A673 (cell line): ENCODE data around the gene U2SURP. TPM values are rescaled to one million over a fixed set of nuclear protein-coding genes. Genes with fewer than 3 reads are reported as not detected.
"Not testable (repeated sequence)": the region's sequence is repeated elsewhere in the genome, so short reads cannot be mapped to it uniquely, and the experiment has no call there.

Experiments
- BruUV-seq: library from RNA; stranded (reverse); fragments of 400-500 nt; replicated peaks from 2 replicates; lab custom pipeline; 2021; lab: Mats Ljungman, UMichigan
- CTCF ChIA-PET: fragments of 300-600 bp; sonication (Branson Sonifier 250); formaldehyde crosslinking; loops from one replicate; lab custom pipeline; 2022; ENCODE audit warnings: antibody characterized with exemption; lab: Charles Lee
- POLR2A ChIA-PET: fragments of 300-600 bp; sonication (Branson Sonifier 250); formaldehyde crosslinking; loops from one replicate; lab custom pipeline; 2022; ENCODE audit warnings: antibody characterized with exemption; ENCODE audit not compliant: low non-redundant PET; lab: Charles Lee
- DNase-seq: peaks from one replicate; pipeline ENCODE4 v3.0.0-alpha.2; 2015; ENCODE audit warnings: low spot score
- H3K27ac ChIP-seq: fragments of 200-600 bp; sonication (generic); 2 replicates; pipeline ENCODE4 v1.5.1; 2016; ENCODE audit warnings: mixed run types, low read depth, mild to moderate bottlenecking, mixed read lengths, antibody characterized with exemption, low read length; ENCODE audit not compliant: poor library complexity, severe bottlenecking
- H3K27me3 ChIP-seq: fragments of 200-600 bp; sonication (generic); replicated peaks from 2 replicates; pipeline ENCODE4 v1.6.1; 2017; ENCODE audit warnings: mixed run types, low read depth, mild to moderate bottlenecking, mixed read lengths, antibody characterized with exemption, low read length; ENCODE audit not compliant: insufficient read depth, poor library complexity
- H3K36me3 ChIP-seq: fragments of 200-600 bp; sonication (generic); 2 replicates; pipeline ENCODE4 v1.6.1; 2016; ENCODE audit warnings: mixed run types, mild to moderate bottlenecking, mixed read lengths, antibody characterized with exemption, low read length; ENCODE audit not compliant: insufficient read depth, poor library complexity, severe bottlenecking
- H3K4me1 ChIP-seq: fragments of 200-600 bp; sonication (generic); 2 replicates; pipeline ENCODE4 v1.6.1; 2017; ENCODE audit warnings: mixed run types, mild to moderate bottlenecking, mixed read lengths, antibody characterized with exemption, low read length; ENCODE audit not compliant: insufficient read depth, poor library complexity, severe bottlenecking
- H3K4me3 ChIP-seq: fragments of 200-600 bp; sonication (generic); 2 replicates; pipeline ENCODE4 v1.5.1; 2016; ENCODE audit warnings: low read depth, mixed run types, mild to moderate bottlenecking, mixed read lengths, low read length; ENCODE audit not compliant: poor library complexity, severe bottlenecking
- H3K9me3 ChIP-seq: fragments of 200-600 bp; sonication (generic); 2 replicates; pipeline ENCODE4 v1.6.1; 2016; ENCODE audit warnings: mixed run types, low read depth, mild to moderate bottlenecking, mixed read lengths, antibody characterized with exemption, low read length; ENCODE audit not compliant: poor library complexity, severe bottlenecking
- CTCF ChIP-seq: fragments of 300-800, 200-600 bp; sonication (generic); conservative IDR thresholded peaks from 2 replicates; pipeline ENCODE4 v1.5.1; 2017; ENCODE audit warnings: low read depth, mild to moderate bottlenecking, antibody characterized with exemption, low read length, moderate library complexity, mixed read lengths
- EZH2 ChIP-seq: fragments of 200-600 bp; sonication (generic); IDR thresholded peaks from 2 replicates; pipeline ENCODE4 v1.6.1; 2017; ENCODE audit warnings: borderline replicate concordance, low read depth, mild to moderate bottlenecking, mixed read lengths, antibody characterized with exemption, low read length; ENCODE audit not compliant: poor library complexity, severe bottlenecking
- intact Hi-C: fragments of 100-400 bp; cut with micrococcal nuclease; formaldehyde crosslinking; loops from one replicate; pipeline ENCODE4 v1.10.0; 2022; ENCODE audit not compliant: unreplicated experiment
- total RNA-seq: library from RNA; stranded (reverse); gene quantifications from 2 replicates; pipeline ENCODE4 v1.2.3, GENCODE V29; 2021

U2SURP gene
- total RNA-seq, 1 experiment from 2014 or later: 165 TPM

GRCh38 chr3:143071776-143072175, 70.4 kb downstream of the U2SURP start:
- H3K27me3 ChIP-seq: no peaks in the 10 kb centered on the region
- H3K4me3 ChIP-seq: no peak overlapping the region
- no peaks in the 10 kb centered on the region for H3K36me3 ChIP-seq
- no peaks in the 10 kb centered on the region for H3K9me3 ChIP-seq
- intact Hi-C loops: no loop called here
- DNase-seq: no peak
- H3K4me1 ChIP-seq: no peaks in the 10 kb centered on the region
- no TSS peak for BruUV-seq
- ChIA-PET POLR2A (no interaction called here), CTCF (interaction anchor here (0.8 kb wide), 1 partner anchor 691 kb away, joined by 3 read pairs; no protein-coding TSS in a partner anchor)
- TF ChIP-seq EZH2: no peak
- TF ChIP-seq CTCF: no peak
- no peak overlapping the region for H3K27ac ChIP-seq

GRCh38 chr3:143072298-143073020, 71.1 kb downstream of the U2SURP start:
- H3K27me3 ChIP-seq, H3K4me3 ChIP-seq, H3K36me3 ChIP-seq, BruUV-seq, H3K27ac ChIP-seq, CTCF ChIA-PET, DNase-seq, H3K9me3 ChIP-seq, POLR2A ChIA-PET, H3K4me1 ChIP-seq, intact Hi-C loops: not testable (repeated sequence)

- H3K9me3 ChIP-seq, BruUV-seq, H3K4me3 ChIP-seq, CTCF ChIA-PET, H3K27me3 ChIP-seq, H3K36me3 ChIP-seq, H3K4me1 ChIP-seq, POLR2A ChIA-PET, DNase-seq, H3K27ac ChIP-seq, intact Hi-C loops: not testable (repeated sequence)
These were observed 72.2 kb downstream of the U2SURP start for GRCh38 chr3:143073541-143073940.

- H3K9me3 ChIP-seq, H3K27ac ChIP-seq, H3K27me3 ChIP-seq, POLR2A ChIA-PET, DNase-seq, H3K4me3 ChIP-seq, H3K36me3 ChIP-seq, H3K4me1 ChIP-seq, CTCF ChIA-PET, intact Hi-C loops, BruUV-seq: not testable (repeated sequence)
These were observed 72.6 kb downstream of the U2SURP start for GRCh38 chr3:143073983-143074382.
